Measurements from ENCODE around the gene WNT2.

WNT2 gene

GRCh38 chr7:117349570-117349969, 26.7 kb upstream of the WNT2 start:
- no peak for DNase-seq (ENCODE audit: low spot score)
- H3K9me3 ChIP-seq (ENCODE audit: severe bottlenecking) = no peaks in the 10 kb centered on the region
- ATAC-seq (ENCODE audit: low read depth) = no peak
- H3K27ac ChIP-seq (ENCODE audit: poor library complexity, severe bottlenecking) = no peak overlapping the region
- H3K36me3 ChIP-seq (ENCODE audit: low read depth) = no peaks in the 10 kb centered on the region
- H3K27me3 ChIP-seq (ENCODE audit: insufficient read depth, poor library complexity, severe bottlenecking) = peaks cover 6% of the 10 kb centered on the region
- no peak overlapping the region for H3K4me3 ChIP-seq (ENCODE audit: severe bottlenecking)
- no peaks in the 10 kb centered on the region for H3K4me1 ChIP-seq (ENCODE audit: insufficient read depth, poor library complexity, severe bottlenecking)
- TF ChIP-seq, protein P1, sequence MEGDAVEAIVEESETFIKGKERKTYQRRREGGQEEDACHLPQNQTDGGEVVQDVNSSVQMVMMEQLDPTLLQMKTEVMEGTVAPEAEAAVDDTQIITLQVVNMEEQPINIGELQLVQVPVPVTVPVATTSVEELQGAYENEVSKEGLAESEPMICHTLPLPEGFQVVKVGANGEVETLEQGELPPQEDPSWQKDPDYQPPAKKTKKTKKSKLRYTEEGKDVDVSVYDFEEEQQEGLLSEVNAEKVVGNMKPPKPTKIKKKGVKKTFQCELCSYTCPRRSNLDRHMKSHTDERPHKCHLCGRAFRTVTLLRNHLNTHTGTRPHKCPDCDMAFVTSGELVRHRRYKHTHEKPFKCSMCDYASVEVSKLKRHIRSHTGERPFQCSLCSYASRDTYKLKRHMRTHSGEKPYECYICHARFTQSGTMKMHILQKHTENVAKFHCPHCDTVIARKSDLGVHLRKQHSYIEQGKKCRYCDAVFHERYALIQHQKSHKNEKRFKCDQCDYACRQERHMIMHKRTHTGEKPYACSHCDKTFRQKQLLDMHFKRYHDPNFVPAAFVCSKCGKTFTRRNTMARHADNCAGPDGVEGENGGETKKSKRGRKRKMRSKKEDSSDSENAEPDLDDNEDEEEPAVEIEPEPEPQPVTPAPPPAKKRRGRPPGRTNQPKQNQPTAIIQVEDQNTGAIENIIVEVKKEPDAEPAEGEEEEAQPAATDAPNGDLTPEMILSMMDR (IDR thresholded peaks at IDR 0.05; ENCODE audit: poor library complexity, severe bottlenecking) = no peak

GRCh38 chr7:117347962-117348672, 25.3 kb upstream of the WNT2 start:
- Histone ChIP-seq H3K27ac (ENCODE audit: poor library complexity, severe bottlenecking) (no peak overlapping the region), H3K9me3 (ENCODE audit: severe bottlenecking) (no peaks in the 10 kb centered on the region), H3K4me3 (ENCODE audit: severe bottlenecking) (no peak overlapping the region), H3K36me3 (ENCODE audit: low read depth) (no peaks in the 10 kb centered on the region), H3K4me1 (ENCODE audit: insufficient read depth, poor library complexity, severe bottlenecking) (no peaks in the 10 kb centered on the region), H3K27me3 (ENCODE audit: insufficient read depth, poor library complexity, severe bottlenecking) (no peaks in the 10 kb centered on the region)
- DNase-seq (ENCODE audit: low spot score) (no peak), ATAC-seq (ENCODE audit: low read depth) (no peak)
- TF ChIP-seq, protein P1 (IDR thresholded peaks at IDR 0.05; ENCODE audit: poor library complexity, severe bottlenecking) = no peak

DNA sequence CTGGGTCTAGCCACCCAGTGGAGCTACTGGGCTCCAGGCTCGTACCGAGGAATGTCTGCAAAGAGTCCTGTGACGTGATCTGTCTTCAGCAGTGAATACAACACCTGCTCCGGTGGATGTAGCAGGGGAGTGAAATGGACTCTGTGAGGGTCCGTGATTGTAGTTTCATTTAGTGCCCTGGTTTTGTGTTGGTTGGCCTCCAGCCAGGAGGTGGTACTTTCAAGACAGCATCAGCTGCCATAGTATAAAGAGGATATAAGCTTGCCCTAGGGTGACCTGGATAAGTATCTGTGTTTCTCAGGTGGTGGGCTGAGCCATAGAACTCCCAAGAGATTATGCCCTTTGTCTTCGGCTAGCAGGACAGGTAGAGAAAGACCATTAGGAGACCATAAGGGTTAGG, 24.6 kb upstream of the WNT2 start:
- H3K4me3 ChIP-seq (ENCODE audit: severe bottlenecking) = no peak overlapping the region
- no peak overlapping the region for H3K27ac ChIP-seq (ENCODE audit: poor library complexity, severe bottlenecking)
- ATAC-seq (ENCODE audit: low read depth) (no peak), DNase-seq (ENCODE audit: low spot score) (no peak)
- H3K4me1 ChIP-seq (ENCODE audit: insufficient read depth, poor library complexity, severe bottlenecking) = no peaks in the 10 kb centered on the region
- H3K27me3 ChIP-seq (ENCODE audit: insufficient read depth, poor library complexity, severe bottlenecking) = no peaks in the 10 kb centered on the region
- TF ChIP-seq, protein P1 (IDR thresholded peaks at IDR 0.05; ENCODE audit: poor library complexity, severe bottlenecking) = no peak
- no peaks in the 10 kb centered on the region for H3K9me3 ChIP-seq (ENCODE audit: severe bottlenecking)
- H3K36me3 ChIP-seq (ENCODE audit: low read depth) = no peaks in the 10 kb centered on the region

GRCh38 chr7:117346161-117346560, 23.3 kb upstream of the WNT2 start:
- no peaks in the 10 kb centered on the region for H3K9me3 ChIP-seq (ENCODE audit: severe bottlenecking)
- H3K4me1 ChIP-seq (ENCODE audit: insufficient read depth, poor library complexity, severe bottlenecking) = no peaks in the 10 kb centered on the region
- ATAC-seq (ENCODE audit: low read depth) = no peak
- no peaks in the 10 kb centered on the region for H3K36me3 ChIP-seq (ENCODE audit: low read depth)
- no peaks in the 10 kb centered on the region for H3K27me3 ChIP-seq (ENCODE audit: insufficient read depth, poor library complexity, severe bottlenecking)
- TF ChIP-seq, protein P1 (IDR thresholded peaks at IDR 0.05; ENCODE audit: poor library complexity, severe bottlenecking) = no peak
- no peak for DNase-seq (ENCODE audit: low spot score)
- no peak overlapping the region for H3K27ac ChIP-seq (ENCODE audit: poor library complexity, severe bottlenecking)
- H3K4me3 ChIP-seq (ENCODE audit: severe bottlenecking) = no peak overlapping the region

GRCh38 chr7:117338020-117338419, 15.2 kb upstream of the WNT2 start:
- peaks cover 2% of the 10 kb centered on the region for H3K9me3 ChIP-seq (ENCODE audit: severe bottlenecking)

More at GRCh38 chr7:117338020-117338419, 15.2 kb upstream of the WNT2 start:
- Histone ChIP-seq H3K27me3 (ENCODE audit: insufficient read depth, poor library complexity, severe bottlenecking) (peaks cover 4% of the 10 kb centered on the region), H3K36me3 (ENCODE audit: low read depth) (no peaks in the 10 kb centered on the region), H3K4me3 (ENCODE audit: severe bottlenecking) (no peak overlapping the region), H3K27ac (ENCODE audit: poor library complexity, severe bottlenecking) (no peak overlapping the region), H3K4me1 (ENCODE audit: insufficient read depth, poor library complexity, severe bottlenecking) (no peaks in the 10 kb centered on the region)
- TF ChIP-seq, protein P1 (IDR thresholded peaks at IDR 0.05; ENCODE audit: poor library complexity, severe bottlenecking) = peak; percentile 17
- ATAC-seq (ENCODE audit: low read depth) (no peak), DNase-seq (ENCODE audit: low spot score) (no peak)
